Activated naive CD8-positive, alpha-beta T cell treated with anti-CD3 and anti-CD28 coated beads for 36 hours (primary cell): ENCODE results near the gene THAP8. TPM values are rescaled to one million over a fixed set of nuclear protein-coding genes. Genes with fewer than 3 reads are reported as not detected.
A peak's percentile ranks its signal among the peaks of the same experiment; 100 is the strongest.

Experiments
- DNase-seq: peaks from one replicate; pipeline ENCODE4 v3.0.0; 2021
- H3K27ac Mint-ChIP-seq: one replicate; pipeline ENCODE4 v1.8.0; 2022; ENCODE audit warnings: mild to moderate bottlenecking, moderate library complexity, mixed read lengths
- H3K27me3 Mint-ChIP-seq: one replicate; pipeline ENCODE4 v1.8.0; 2022; ENCODE audit warnings: mild to moderate bottlenecking, mixed read lengths
- H3K36me3 Mint-ChIP-seq: one replicate; pipeline ENCODE4 v1.8.0; 2021; ENCODE audit warnings: mild to moderate bottlenecking, mixed read lengths
- H3K4me1 Mint-ChIP-seq: one replicate; pipeline ENCODE4 v1.8.0; 2021; ENCODE audit warnings: mixed read lengths
- H3K4me3 Mint-ChIP-seq: one replicate; pipeline ENCODE4 v1.8.0; 2022; ENCODE audit warnings: mild to moderate bottlenecking, moderate library complexity, mixed read lengths
- H3K9me3 Mint-ChIP-seq: one replicate; pipeline ENCODE4 v1.8.0; 2022; ENCODE audit warnings: mixed read lengths
- total RNA-seq, 2 experiments: library from RNA; stranded (reverse); gene quantifications; one replicate each; pipeline ENCODE4 v1.2.3, GENCODE V29; 2021

THAP8 gene
- total RNA-seq, 2 experiments from 2014 or later = 2.4 to 2.7 TPM

GRCh38 chr19:35995048-35995993, 58.8 kb downstream of the THAP8 start, which contains the start of gene SDHAF1:
TSS of gene SDHAF1 (plus strand) at chr19:35995188. CDS start at chr19:35995275, 87 bp downstream.
- peaks cover 15% of the 10 kb centered on the region for H3K36me3 Mint-ChIP-seq
- peak; percentile 96 for DNase-seq
- peak within 1 kb of the TSS; percentile 83 for H3K4me3 Mint-ChIP-seq
- peak within 1 kb of the TSS; percentile 87 for H3K27ac Mint-ChIP-seq
- no peaks in the 10 kb centered on the region for H3K27me3 Mint-ChIP-seq
- H3K4me1 Mint-ChIP-seq = peaks cover 31% of the 10 kb centered on the region
- H3K9me3 Mint-ChIP-seq = no peaks in the 10 kb centered on the region

- Mint-ChIP-seq H3K4me3 (peak overlapping the region; percentile 74), H3K27ac (no peak overlapping the region), H3K9me3 (no peaks in the 10 kb centered on the region), H3K36me3 (peaks cover 15% of the 10 kb centered on the region), H3K27me3 (no peaks in the 10 kb centered on the region), H3K4me1 (peaks cover 23% of the 10 kb centered on the region)
- DNase-seq = peak; percentile 37
Observed at GRCh38 chr19:35993923-35994598, 60.0 kb downstream of the THAP8 start.

- Mint-ChIP-seq H3K9me3 (no peaks in the 10 kb centered on the region), H3K4me3 (no peak overlapping the region), H3K27me3 (peaks cover 5% of the 10 kb centered on the region), H3K27ac (no peak overlapping the region), H3K4me1 (peaks cover 23% of the 10 kb centered on the region), H3K36me3 (peaks cover 15% of the 10 kb centered on the region)
- no peak for DNase-seq
Observed at GRCh38 chr19:35992907-35993765, 60.9 kb downstream of the THAP8 start.

- peaks cover 14% of the 10 kb centered on the region for H3K27me3 Mint-ChIP-seq
- no peak overlapping the region for H3K27ac Mint-ChIP-seq
- H3K4me3 Mint-ChIP-seq = no peak overlapping the region
- peaks cover 13% of the 10 kb centered on the region for H3K36me3 Mint-ChIP-seq
- no peak for DNase-seq
- H3K4me1 Mint-ChIP-seq = peaks cover 16% of the 10 kb centered on the region
- peaks cover 1% of the 10 kb centered on the region for H3K9me3 Mint-ChIP-seq
Observed at GRCh38 chr19:35991731-35992450, 62.2 kb downstream of the THAP8 start.

- Mint-ChIP-seq H3K27me3 (peaks cover 21% of the 10 kb centered on the region), H3K9me3 (peaks cover 1% of the 10 kb centered on the region), H3K36me3 (peaks cover 4% of the 10 kb centered on the region), H3K4me1 (peaks cover 11% of the 10 kb centered on the region), H3K4me3 (no peak overlapping the region), H3K27ac (no peak overlapping the region)
- no peak for DNase-seq
Observed at GRCh38 chr19:35990771-35991730, 63.0 kb downstream of the THAP8 start.

GRCh38 chr19:35990156-35990555, 63.9 kb downstream of the THAP8 start:
- Mint-ChIP-seq H3K4me3 (no peak overlapping the region), H3K36me3 (no peaks in the 10 kb centered on the region), H3K27me3 (peaks cover 30% of the 10 kb centered on the region), H3K27ac (no peak overlapping the region), H3K9me3 (peaks cover 1% of the 10 kb centered on the region), H3K4me1 (peaks cover 6% of the 10 kb centered on the region)
- no peak for DNase-seq

- Mint-ChIP-seq H3K9me3 (peaks cover 1% of the 10 kb centered on the region), H3K4me3 (no peak overlapping the region), H3K4me1 (peaks cover 2% of the 10 kb centered on the region), H3K27ac (no peak overlapping the region), H3K36me3 (no peaks in the 10 kb centered on the region), H3K27me3 (peaks cover 38% of the 10 kb centered on the region)
- DNase-seq = no peak
Observed at GRCh38 chr19:35988824-35989223, 65.3 kb downstream of the THAP8 start.

GRCh38 chr19:35987571-35987896, 66.6 kb downstream of the THAP8 start:
- peaks cover 1% of the 10 kb centered on the region for H3K9me3 Mint-ChIP-seq
- H3K4me1 Mint-ChIP-seq = peaks cover 2% of the 10 kb centered on the region
- H3K36me3 Mint-ChIP-seq = no peaks in the 10 kb centered on the region
- no peak overlapping the region for H3K27ac Mint-ChIP-seq
- peaks cover 48% of the 10 kb centered on the region for H3K27me3 Mint-ChIP-seq
- H3K4me3 Mint-ChIP-seq = no peak overlapping the region
- no peak for DNase-seq

GRCh38 chr19:35986664-35987570, 67.2 kb downstream of the THAP8 start:
- H3K27me3 Mint-ChIP-seq = peaks cover 48% of the 10 kb centered on the region
- H3K4me1 Mint-ChIP-seq = peaks cover 2% of the 10 kb centered on the region
- peaks cover 1% of the 10 kb centered on the region for H3K9me3 Mint-ChIP-seq
- H3K27ac Mint-ChIP-seq = no peak overlapping the region
- no peaks in the 10 kb centered on the region for H3K36me3 Mint-ChIP-seq
- DNase-seq = peak; percentile 28
- peak overlapping the region; percentile 71 for H3K4me3 Mint-ChIP-seq

- Mint-ChIP-seq H3K36me3 (no peaks in the 10 kb centered on the region), H3K27ac (no peak overlapping the region), H3K4me3 (no peak overlapping the region), H3K9me3 (peaks cover 1% of the 10 kb centered on the region), H3K4me1 (peaks cover 2% of the 10 kb centered on the region), H3K27me3 (peaks cover 48% of the 10 kb centered on the region)
- no peak for DNase-seq
Observed at GRCh38 chr19:35986111-35986510, 68.0 kb downstream of the THAP8 start.
